ENCODE data around the gene C5.

DNA sequence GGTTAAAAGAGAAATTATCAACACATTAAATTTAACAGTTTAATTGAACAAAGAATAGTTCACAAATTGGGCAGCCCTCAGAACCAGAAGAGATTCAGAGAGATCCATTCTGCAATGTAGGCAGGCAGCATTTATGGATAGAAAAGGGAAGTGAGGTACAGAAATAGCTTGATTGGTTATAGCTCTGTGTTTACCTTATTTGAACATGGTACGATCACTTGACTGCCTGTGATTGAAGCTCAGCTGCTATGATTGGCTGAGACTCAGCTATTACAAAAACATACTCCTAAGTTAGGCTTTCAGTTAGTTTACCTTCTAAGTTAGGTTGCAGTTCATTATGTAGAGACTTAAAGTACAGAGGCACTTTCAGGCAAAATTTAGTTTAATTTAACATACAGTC is 32.0 kb upstream of the C5 start:
- no peak for TF ChIP-seq EZH2phosphoT487 (conservative IDR thresholded peaks at IDR 0.05; ENCODE audit: low read length)
- TF ChIP-seq, protein P1, sequence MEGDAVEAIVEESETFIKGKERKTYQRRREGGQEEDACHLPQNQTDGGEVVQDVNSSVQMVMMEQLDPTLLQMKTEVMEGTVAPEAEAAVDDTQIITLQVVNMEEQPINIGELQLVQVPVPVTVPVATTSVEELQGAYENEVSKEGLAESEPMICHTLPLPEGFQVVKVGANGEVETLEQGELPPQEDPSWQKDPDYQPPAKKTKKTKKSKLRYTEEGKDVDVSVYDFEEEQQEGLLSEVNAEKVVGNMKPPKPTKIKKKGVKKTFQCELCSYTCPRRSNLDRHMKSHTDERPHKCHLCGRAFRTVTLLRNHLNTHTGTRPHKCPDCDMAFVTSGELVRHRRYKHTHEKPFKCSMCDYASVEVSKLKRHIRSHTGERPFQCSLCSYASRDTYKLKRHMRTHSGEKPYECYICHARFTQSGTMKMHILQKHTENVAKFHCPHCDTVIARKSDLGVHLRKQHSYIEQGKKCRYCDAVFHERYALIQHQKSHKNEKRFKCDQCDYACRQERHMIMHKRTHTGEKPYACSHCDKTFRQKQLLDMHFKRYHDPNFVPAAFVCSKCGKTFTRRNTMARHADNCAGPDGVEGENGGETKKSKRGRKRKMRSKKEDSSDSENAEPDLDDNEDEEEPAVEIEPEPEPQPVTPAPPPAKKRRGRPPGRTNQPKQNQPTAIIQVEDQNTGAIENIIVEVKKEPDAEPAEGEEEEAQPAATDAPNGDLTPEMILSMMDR (IDR thresholded peaks at IDR 0.05; ENCODE audit: insufficient read depth, low read length, poor library complexity, severe bottlenecking) = no peak

Data from SU-DHL-6 (cell line).